ENCODE results near the gene CX3CL1.

Gene CX3CL1

GRCh38 chr16:57388359-57389086, 16.2 kb downstream of the CX3CL1 start:
- no peak for TF ChIP-seq CTCF (IDR thresholded peaks at IDR 0.05; ENCODE audit: low read depth, low read length)
- DNase-seq (ENCODE audit: low read depth in 2 of 2), result no peak
- no peak overlapping the region for H3K4me3 ChIP-seq (replicated peaks in 1 of 2; ENCODE audit: low read depth in 2 of 2, low read length in 2 of 2)

GRCh38 chr16:57389087-57389468, 16.8 kb downstream of the CX3CL1 start:
- DNase-seq (ENCODE audit: low read depth in 2 of 2), result no peak
- TF ChIP-seq CTCF (IDR thresholded peaks at IDR 0.05; ENCODE audit: low read depth, low read length), result no peak
- no peak overlapping the region for H3K4me3 ChIP-seq (replicated peaks in 1 of 2; ENCODE audit: low read depth in 2 of 2, low read length in 2 of 2)

GRCh38 chr16:57390636-57391295, 18.5 kb downstream of the CX3CL1 start:
- peak in 1 of 2 donors; percentile 73 for DNase-seq (ENCODE audit: low read depth in 2 of 2)
- TF ChIP-seq CTCF (IDR thresholded peaks at IDR 0.05; ENCODE audit: low read depth, low read length), result no peak
- no peak overlapping the region for H3K4me3 ChIP-seq (replicated peaks in 1 of 2; ENCODE audit: low read depth in 2 of 2, low read length in 2 of 2)

GRCh38 chr16:57391300-57391699, 19.0 kb downstream of the CX3CL1 start:
- TF ChIP-seq CTCF (IDR thresholded peaks at IDR 0.05; ENCODE audit: low read depth, low read length), result no peak
- no peak for DNase-seq (ENCODE audit: low read depth in 2 of 2)
- no peak overlapping the region for H3K4me3 ChIP-seq (replicated peaks in 1 of 2; ENCODE audit: low read depth in 2 of 2, low read length in 2 of 2)

GRCh38 chr16:57391708-57392107, 19.4 kb downstream of the CX3CL1 start:
- no peak overlapping the region for H3K4me3 ChIP-seq (replicated peaks in 1 of 2; ENCODE audit: low read depth in 2 of 2, low read length in 2 of 2)
- no peak for TF ChIP-seq CTCF (IDR thresholded peaks at IDR 0.05; ENCODE audit: low read depth, low read length)
- DNase-seq (ENCODE audit: low read depth in 2 of 2), result no peak

GRCh38 chr16:57392694-57393093, 20.4 kb downstream of the CX3CL1 start:
- no peak for TF ChIP-seq CTCF (IDR thresholded peaks at IDR 0.05; ENCODE audit: low read depth, low read length)
- H3K4me3 ChIP-seq (replicated peaks in 1 of 2; ENCODE audit: low read depth in 2 of 2, low read length in 2 of 2), result no peak overlapping the region
- DNase-seq (ENCODE audit: low read depth in 2 of 2), result no peak

All from cardiac fibroblast (primary cell).